Astrocyte (in vitro differentiated cells and primary cell): ENCODE measurements around the gene LGALS16.

ENCODE experiments used
- CTCF ChIP-seq: IDR thresholded peaks from 2 replicates; pipeline ENCODE4 v1.5.1; 2011; ENCODE audit warnings: low read depth, mild to moderate bottlenecking, inconsistent platforms, low read length, moderate library complexity; ENCODE audit not compliant: insufficient read depth
- EZH2 ChIP-seq: IDR thresholded peaks from 2 replicates; pipeline ENCODE4 v1.6.1; 2012; ENCODE audit warnings: mild to moderate bottlenecking, low read length, inconsistent platforms; ENCODE audit not compliant: insufficient read depth

GRCh38 chr19:39679056-39679790 lies 23.5 kb downstream of the LGALS16 start:
- TF ChIP-seq CTCF (no peak), EZH2 (no peak)
